ENCODE results near the gene KRT14. TPM values are rescaled to one million over a fixed set of nuclear protein-coding genes. Genes with fewer than 3 reads are reported as not detected.
A peak's percentile ranks its signal among the peaks of the same experiment; 100 is the strongest.
"Not testable (repeated sequence)": the region's sequence is repeated elsewhere in the genome, so short reads cannot be mapped to it uniquely, and the experiment has no call there.

Gene KRT14
- total and polyA plus RNA-seq, 2 donors (not counting 3 experiments of a cell fraction or from before 2014, with no cell fraction given) = 0.12 to 0.66 TPM

DNA sequence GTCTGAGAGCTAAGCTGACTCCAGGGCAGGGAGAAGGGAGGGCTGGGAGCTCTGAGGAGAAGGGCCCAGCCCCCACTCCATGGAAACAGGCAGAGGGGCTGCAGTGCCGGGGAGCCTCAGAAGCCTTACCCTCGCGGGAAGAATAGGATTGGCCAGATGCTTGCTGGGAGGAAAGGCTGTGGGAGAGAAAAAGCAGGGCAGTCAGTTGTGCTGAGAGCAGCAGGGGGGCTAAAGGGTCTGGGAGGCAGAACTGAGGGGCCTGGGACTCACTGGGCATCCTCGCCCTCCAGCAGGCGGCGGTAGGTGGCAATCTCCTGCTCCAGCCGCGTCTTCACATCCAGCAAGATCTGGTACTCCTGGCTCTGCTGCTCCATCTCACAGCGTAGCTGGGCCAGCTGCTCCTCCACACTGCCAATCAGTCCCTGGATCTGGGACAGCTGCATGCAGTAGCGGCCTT, 23.4 kb upstream of the KRT14 start:
- H2AFZ ChIP-seq (ENCODE audit: low read depth, low read length); H3K36me3 ChIP-seq (ENCODE audit: control insufficient read depth in 2 of 2, extremely low read depth in 1 of 2, insufficient read depth in 2 of 2, low read length in 2 of 2); DNase-seq (ENCODE audit: low read depth, low spot score); BruUV-seq (replicated peaks); H3K9ac ChIP-seq (replicated peaks; ENCODE audit: extremely low read depth, insufficient read depth, low read length); H3K4me3 ChIP-seq (replicated peaks in 1 of 3; ENCODE audit: insufficient read depth in 1 of 3, low read depth in 1 of 3, low read length in 3 of 3); H3K4me1 ChIP-seq (ENCODE audit: control insufficient read depth, extremely low read depth, insufficient read depth, low read length); H3K27ac ChIP-seq (ENCODE audit: insufficient read depth, low read depth, low read length); POLR2A ChIA-PET; H3K4me2 ChIP-seq (ENCODE audit: insufficient read depth, low read length); FAIRE-seq; H3K27me3 ChIP-seq (ENCODE audit: control insufficient read depth in 2 of 2, insufficient read depth in 2 of 2, low read length in 2 of 2); H3K9me3 ChIP-seq (replicated peaks; ENCODE audit: control insufficient read depth, insufficient read depth, low read length); H4K20me1 ChIP-seq (replicated peaks; ENCODE audit: control insufficient read depth, extremely low read depth, insufficient read depth, low read length); H3K79me2 ChIP-seq (ENCODE audit: control insufficient read depth, insufficient read depth, low read length); dilution Hi-C loops (cut with MboI; ENCODE audit: extremely low pct_ligation_motif_present, low sequenced_read_pairs); H3K9me1 ChIP-seq (replicated peaks; ENCODE audit: control insufficient read depth, extremely low read depth, insufficient read depth, low read length): not testable (repeated sequence)
- intact Hi-C loops (cut with micrococcal nuclease) = loop anchor here (1.0 kb wide), 1 partner anchor 38 kb away; no protein-coding TSS in a partner anchor
- CTCF ChIA-PET = interaction anchor here (0.7 to 1.4 kb wide), 4 partner anchors 18 to 53 kb away, joined by 3 to 4 read pairs (median 4); no protein-coding TSS in a partner anchor
- TF ChIP-seq, protein P1, sequence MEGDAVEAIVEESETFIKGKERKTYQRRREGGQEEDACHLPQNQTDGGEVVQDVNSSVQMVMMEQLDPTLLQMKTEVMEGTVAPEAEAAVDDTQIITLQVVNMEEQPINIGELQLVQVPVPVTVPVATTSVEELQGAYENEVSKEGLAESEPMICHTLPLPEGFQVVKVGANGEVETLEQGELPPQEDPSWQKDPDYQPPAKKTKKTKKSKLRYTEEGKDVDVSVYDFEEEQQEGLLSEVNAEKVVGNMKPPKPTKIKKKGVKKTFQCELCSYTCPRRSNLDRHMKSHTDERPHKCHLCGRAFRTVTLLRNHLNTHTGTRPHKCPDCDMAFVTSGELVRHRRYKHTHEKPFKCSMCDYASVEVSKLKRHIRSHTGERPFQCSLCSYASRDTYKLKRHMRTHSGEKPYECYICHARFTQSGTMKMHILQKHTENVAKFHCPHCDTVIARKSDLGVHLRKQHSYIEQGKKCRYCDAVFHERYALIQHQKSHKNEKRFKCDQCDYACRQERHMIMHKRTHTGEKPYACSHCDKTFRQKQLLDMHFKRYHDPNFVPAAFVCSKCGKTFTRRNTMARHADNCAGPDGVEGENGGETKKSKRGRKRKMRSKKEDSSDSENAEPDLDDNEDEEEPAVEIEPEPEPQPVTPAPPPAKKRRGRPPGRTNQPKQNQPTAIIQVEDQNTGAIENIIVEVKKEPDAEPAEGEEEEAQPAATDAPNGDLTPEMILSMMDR (IDR thresholded peaks at IDR 0.05; ENCODE audit: extremely low read depth in 1 of 2, insufficient read depth in 1 of 2, low read depth in 1 of 2, low read length in 2 of 2) = peak in 1 of 2 donors; percentile 36

- FAIRE-seq; H3K9ac ChIP-seq (replicated peaks; ENCODE audit: extremely low read depth, insufficient read depth, low read length); H3K4me1 ChIP-seq (ENCODE audit: control insufficient read depth, extremely low read depth, insufficient read depth, low read length); H3K27ac ChIP-seq (ENCODE audit: insufficient read depth, low read depth, low read length); H3K9me3 ChIP-seq (replicated peaks; ENCODE audit: control insufficient read depth, insufficient read depth, low read length); BruUV-seq (replicated peaks); dilution Hi-C loops (cut with MboI; ENCODE audit: extremely low pct_ligation_motif_present, low sequenced_read_pairs); H3K27me3 ChIP-seq (ENCODE audit: control insufficient read depth in 2 of 2, insufficient read depth in 2 of 2, low read length in 2 of 2); CTCF ChIA-PET; H3K4me3 ChIP-seq (replicated peaks in 1 of 3; ENCODE audit: insufficient read depth in 1 of 3, low read depth in 1 of 3, low read length in 3 of 3); H3K4me2 ChIP-seq (ENCODE audit: insufficient read depth, low read length); H3K79me2 ChIP-seq (ENCODE audit: control insufficient read depth, insufficient read depth, low read length); H2AFZ ChIP-seq (ENCODE audit: low read depth, low read length); H3K9me1 ChIP-seq (replicated peaks; ENCODE audit: control insufficient read depth, extremely low read depth, insufficient read depth, low read length); POLR2A ChIA-PET; H4K20me1 ChIP-seq (replicated peaks; ENCODE audit: control insufficient read depth, extremely low read depth, insufficient read depth, low read length); H3K36me3 ChIP-seq (ENCODE audit: control insufficient read depth in 2 of 2, extremely low read depth in 1 of 2, insufficient read depth in 2 of 2, low read length in 2 of 2); DNase-seq (ENCODE audit: low read depth, low spot score); intact Hi-C loops (cut with micrococcal nuclease): not testable (repeated sequence)
Measured at GRCh38 chr17:41606930-41607329, 20.2 kb upstream of the KRT14 start.

All from endothelial cell of umbilical vein (primary cell).